Measurements from ENCODE around the gene GDPD4. TPM values are rescaled to one million over a fixed set of nuclear protein-coding genes. Genes with fewer than 3 reads are reported as not detected.

Gene GDPD4
- total RNA-seq, 5 donors from 2014 or later (not counting 1 experiment from before 2014, with no cell fraction given), result not detected

- Histone ChIP-seq H3K27me3 (replicated peaks in 1 of 2; ENCODE audit: control insufficient read depth in 2 of 2, extremely low read depth in 1 of 2, insufficient read depth in 2 of 2, low read length in 1 of 2) (no peaks in the 10 kb centered on the region), H3K36me3 (ENCODE audit: control insufficient read depth in 2 of 2, extremely low read depth in 1 of 2, insufficient read depth in 1 of 2, low read length in 1 of 2) (no peaks in the 10 kb centered on the region), H3K27ac (ENCODE audit: low read length) (no peak overlapping the region), H3K4me3 (ENCODE audit: control insufficient read depth in 1 of 2, extremely low read depth in 1 of 2, low read length in 1 of 2) (no peak overlapping the region), H3K9me3 (no peaks in the 10 kb centered on the region), H3K4me1 (ENCODE audit: control insufficient read depth in 1 of 2, extremely low read depth in 1 of 2, insufficient read depth in 2 of 2, low read length in 2 of 2) (no peaks in the 10 kb centered on the region)
- H3K36me3 Mint-ChIP-seq, result no peaks in the 10 kb centered on the region
- H3K4me1 Mint-ChIP-seq, result no peaks in the 10 kb centered on the region
- no peak for ATAC-seq (replicated peaks in 1 of 4)
- H3K27ac Mint-ChIP-seq, result no peak overlapping the region
- H3K9me3 Mint-ChIP-seq, result no peaks in the 10 kb centered on the region
- 62% methylated on average over 7 of the region's 11 CpGs for WGBS (ENCODE audit: insufficient coverage)
- H3K4me3 Mint-ChIP-seq, result no peak overlapping the region
- CTCF ChIA-PET, result no interaction called here
- peak in 1 of 35 experiments; percentile 7 for DNase-seq
- POLR2A ChIA-PET, result no interaction called here
- peaks cover 0 to 3% of the 10 kb centered on the region in 2 donors for H3K27me3 Mint-ChIP-seq
These were observed 93.0 kb downstream of the GDPD4 start for GRCh38 chr11:77208535-77208934.

- H3K9me3 ChIP-seq, result no peaks in the 10 kb centered on the region
These were observed 93.7 kb downstream of the GDPD4 start for GRCh38 chr11:77207618-77208313.

GRCh38 chr11:77207019-77207485 lies 94.4 kb downstream of the GDPD4 start:
- Mint-ChIP-seq H3K4me1 (no peaks in the 10 kb centered on the region), H3K27me3 (peaks cover 0 to 3% of the 10 kb centered on the region in 2 donors), H3K36me3 (no peaks in the 10 kb centered on the region), H3K27ac (no peak overlapping the region), H3K4me3 (no peak overlapping the region), H3K9me3 (no peaks in the 10 kb centered on the region)
- ATAC-seq (replicated peaks in 1 of 4), result no peak
- 91% methylated on average over 4 of the region's 10 CpGs for WGBS (ENCODE audit: insufficient coverage)
- ChIA-PET POLR2A (no interaction called here), CTCF (interaction anchor here in 1 of 2 donors (0.6 kb wide), 1 partner anchor 292 kb away, joined by 3 read pairs; no protein-coding TSS in a partner anchor)
- no peaks in the 10 kb centered on the region for H3K9me3 ChIP-seq
- H3K27ac ChIP-seq (ENCODE audit: low read length), result no peak overlapping the region
- H3K4me1 ChIP-seq (ENCODE audit: control insufficient read depth in 1 of 2, extremely low read depth in 1 of 2, insufficient read depth in 2 of 2, low read length in 2 of 2), result peaks cover 0 to 3% of the 10 kb centered on the region in 2 experiments
- peak in 1 of 35 experiments; percentile 22 for DNase-seq
- H3K27me3 ChIP-seq (replicated peaks in 1 of 2; ENCODE audit: control insufficient read depth in 2 of 2, extremely low read depth in 1 of 2, insufficient read depth in 2 of 2, low read length in 1 of 2), result no peaks in the 10 kb centered on the region
- H3K36me3 ChIP-seq (ENCODE audit: control insufficient read depth in 2 of 2, extremely low read depth in 1 of 2, insufficient read depth in 1 of 2, low read length in 1 of 2), result no peaks in the 10 kb centered on the region
- no peak overlapping the region for H3K4me3 ChIP-seq (ENCODE audit: control insufficient read depth in 1 of 2, extremely low read depth in 1 of 2, low read length in 1 of 2)

More at GRCh38 chr11:77207618-77208313, 93.7 kb downstream of the GDPD4 start:
- Mint-ChIP-seq H3K9me3 (no peaks in the 10 kb centered on the region), H3K36me3 (no peaks in the 10 kb centered on the region), H3K27ac (no peak overlapping the region), H3K4me3 (no peak overlapping the region), H3K27me3 (peaks cover 0 to 3% of the 10 kb centered on the region in 2 donors), H3K4me1 (no peaks in the 10 kb centered on the region)
- ChIA-PET CTCF (interaction anchor here in 1 of 2 donors (0.6 kb wide), 1 partner anchor 291 kb away, joined by 3 read pairs; no protein-coding TSS in a partner anchor), POLR2A (no interaction called here)
- peak in 1 of 35 experiments; percentile 16 for DNase-seq
- no peaks in the 10 kb centered on the region for H3K36me3 ChIP-seq (ENCODE audit: control insufficient read depth in 2 of 2, extremely low read depth in 1 of 2, insufficient read depth in 1 of 2, low read length in 1 of 2)
- no peaks in the 10 kb centered on the region for H3K27me3 ChIP-seq (replicated peaks in 1 of 2; ENCODE audit: control insufficient read depth in 2 of 2, extremely low read depth in 1 of 2, insufficient read depth in 2 of 2, low read length in 1 of 2)
- H3K4me3 ChIP-seq (ENCODE audit: control insufficient read depth in 1 of 2, extremely low read depth in 1 of 2, low read length in 1 of 2), result no peak overlapping the region
- no peak for ATAC-seq (replicated peaks in 1 of 4)
- no peak overlapping the region for H3K27ac ChIP-seq (ENCODE audit: low read length)
- peaks cover 0 to 3% of the 10 kb centered on the region in 2 experiments for H3K4me1 ChIP-seq (ENCODE audit: control insufficient read depth in 1 of 2, extremely low read depth in 1 of 2, insufficient read depth in 2 of 2, low read length in 2 of 2)
- 73% methylated on average over 10 of the region's 10 CpGs for WGBS (ENCODE audit: insufficient coverage)

- POLR2A ChIA-PET, result no interaction called here
These were observed 95.0 kb downstream of the GDPD4 start for GRCh38 chr11:77206264-77207018.

GRCh38 chr11:77205467-77206263 lies 95.8 kb downstream of the GDPD4 start:
- Histone ChIP-seq H3K9me3 (no peaks in the 10 kb centered on the region), H3K27me3 (replicated peaks in 1 of 2; ENCODE audit: control insufficient read depth in 2 of 2, extremely low read depth in 1 of 2, insufficient read depth in 2 of 2, low read length in 1 of 2) (no peaks in the 10 kb centered on the region), H3K4me3 (ENCODE audit: control insufficient read depth in 1 of 2, extremely low read depth in 1 of 2, low read length in 1 of 2) (no peak overlapping the region), H3K27ac (ENCODE audit: low read length) (no peak overlapping the region), H3K4me1 (ENCODE audit: control insufficient read depth in 1 of 2, extremely low read depth in 1 of 2, insufficient read depth in 2 of 2, low read length in 2 of 2) (peaks cover 0 to 3% of the 10 kb centered on the region in 2 experiments), H3K36me3 (ENCODE audit: control insufficient read depth in 2 of 2, extremely low read depth in 1 of 2, insufficient read depth in 1 of 2, low read length in 1 of 2) (no peaks in the 10 kb centered on the region)
- WGBS (ENCODE audit: insufficient coverage), result 89% methylated on average over 26 of the region's 30 CpGs
- ChIA-PET CTCF (no interaction called here), POLR2A (no interaction called here)
- Mint-ChIP-seq H3K9me3 (no peaks in the 10 kb centered on the region), H3K27me3 (peaks cover 0 to 3% of the 10 kb centered on the region in 2 donors), H3K27ac (no peak overlapping the region), H3K4me1 (no peaks in the 10 kb centered on the region), H3K36me3 (no peaks in the 10 kb centered on the region), H3K4me3 (no peak overlapping the region)
- ATAC-seq (replicated peaks in 1 of 4) (no peak), DNase-seq (peak in 1 of 35 experiments; percentile 19)

More at GRCh38 chr11:77206264-77207018, 95.0 kb downstream of the GDPD4 start:
- Mint-ChIP-seq H3K36me3 (no peaks in the 10 kb centered on the region), H3K9me3 (no peaks in the 10 kb centered on the region), H3K4me1 (no peaks in the 10 kb centered on the region), H3K4me3 (no peak overlapping the region), H3K27me3 (peaks cover 0 to 3% of the 10 kb centered on the region in 2 donors), H3K27ac (no peak overlapping the region)
- ATAC-seq (replicated peaks in 1 of 4), result no peak
- Histone ChIP-seq H3K36me3 (ENCODE audit: control insufficient read depth in 2 of 2, extremely low read depth in 1 of 2, insufficient read depth in 1 of 2, low read length in 1 of 2) (no peaks in the 10 kb centered on the region), H3K4me1 (ENCODE audit: control insufficient read depth in 1 of 2, extremely low read depth in 1 of 2, insufficient read depth in 2 of 2, low read length in 2 of 2) (peaks cover 0 to 3% of the 10 kb centered on the region in 2 experiments), H3K9me3 (no peaks in the 10 kb centered on the region), H3K27me3 (replicated peaks in 1 of 2; ENCODE audit: control insufficient read depth in 2 of 2, extremely low read depth in 1 of 2, insufficient read depth in 2 of 2, low read length in 1 of 2) (no peaks in the 10 kb centered on the region), H3K27ac (ENCODE audit: low read length) (no peak overlapping the region), H3K4me3 (ENCODE audit: control insufficient read depth in 1 of 2, extremely low read depth in 1 of 2, low read length in 1 of 2) (no peak overlapping the region)
- WGBS (ENCODE audit: insufficient coverage), result 68% methylated on average over 11 of the region's 13 CpGs
- DNase-seq, result peak in 1 of 35 experiments; percentile 17
- CTCF ChIA-PET, result no interaction called here

Data from T-cell (primary cell).